ENCODE data around the gene TNPO3. TPM values are rescaled to one million over a fixed set of nuclear protein-coding genes. Genes with fewer than 3 reads are reported as not detected.

TNPO3 gene
- total RNA-seq, 2 experiments from 2014 or later, result 55.1 to 71.7 TPM

DNA sequence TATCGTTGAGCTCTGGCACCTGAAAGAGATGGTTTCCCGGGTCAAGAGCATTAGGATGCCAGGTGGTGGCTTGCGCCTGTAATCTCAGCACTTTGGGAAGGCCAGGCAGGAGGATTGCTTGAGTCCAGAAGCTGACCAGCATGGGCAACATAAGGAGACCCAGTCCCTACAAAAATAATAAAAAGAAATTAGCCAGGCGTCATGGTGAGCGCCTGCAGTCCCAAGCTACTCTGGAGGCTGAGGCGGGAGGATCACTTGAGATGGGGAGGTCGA is 138.3 kb downstream of the TNPO3 start:
- intact Hi-C loops (cut with micrococcal nuclease; ENCODE audit: unreplicated experiment), result no loop called here

DNA sequence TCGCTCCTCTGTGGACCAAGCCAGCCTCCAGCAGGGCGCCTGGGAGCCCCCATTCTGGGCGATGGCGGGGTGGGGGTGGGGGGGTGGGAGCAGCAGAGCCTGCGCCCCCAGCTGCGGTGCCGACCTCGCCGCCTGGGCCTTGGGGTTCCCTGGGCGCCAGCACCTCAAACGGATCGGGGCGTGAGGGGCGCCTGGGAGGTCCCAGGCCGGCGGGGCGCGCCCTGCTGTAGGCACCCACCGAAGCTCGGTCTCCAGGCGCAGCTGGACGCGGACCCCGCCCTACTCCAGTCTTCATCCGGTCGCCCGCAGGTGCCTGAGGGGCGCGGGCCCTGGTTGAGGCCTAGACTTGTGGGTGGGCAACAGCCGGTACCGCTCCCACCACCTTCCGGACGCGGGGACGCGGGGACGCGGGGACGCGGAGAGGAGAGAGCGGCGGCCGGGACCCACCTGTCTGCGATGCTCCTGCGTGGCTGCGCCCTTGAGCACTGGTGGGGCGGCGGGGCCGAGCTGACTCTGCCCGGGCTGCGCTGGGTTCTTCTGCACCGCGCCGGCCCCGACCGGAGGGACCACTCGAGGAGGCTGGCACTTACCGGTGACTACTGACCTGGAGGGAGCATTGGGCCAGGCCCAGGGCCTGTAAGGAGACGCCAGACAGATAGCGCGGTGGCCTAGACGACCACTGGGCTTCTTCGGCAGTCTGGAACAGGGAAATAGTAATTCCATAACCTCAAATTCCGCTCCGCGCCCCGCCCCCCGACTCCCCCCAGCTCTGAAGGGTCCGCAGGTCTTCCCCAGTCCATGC is 138.9 kb downstream of the TNPO3 start:
- H3K9me2 ChIP-seq (ENCODE audit: insufficient read depth, low read length), result no peaks in the 10 kb centered on the region
- ChIA-PET POLR2A (interaction anchor here (0.7 kb wide), 1 partner anchor 67 kb away, joined by 3 read pairs; no protein-coding TSS in a partner anchor), CTCF (ENCODE audit: unreplicated experiment) (no interaction called here)
- no peaks in the 10 kb centered on the region for H4K20me1 ChIP-seq (ENCODE audit: insufficient read depth, low read length)
- no peak overlapping the region for H3K27ac ChIP-seq (ENCODE audit: low read depth, low read length, poor library complexity, severe bottlenecking)
- BruUV-seq (replicated peaks), result no TSS peak
- H3K9me3 ChIP-seq (ENCODE audit: low read length), result no peaks in the 10 kb centered on the region
- TF ChIP-seq, protein P1, sequence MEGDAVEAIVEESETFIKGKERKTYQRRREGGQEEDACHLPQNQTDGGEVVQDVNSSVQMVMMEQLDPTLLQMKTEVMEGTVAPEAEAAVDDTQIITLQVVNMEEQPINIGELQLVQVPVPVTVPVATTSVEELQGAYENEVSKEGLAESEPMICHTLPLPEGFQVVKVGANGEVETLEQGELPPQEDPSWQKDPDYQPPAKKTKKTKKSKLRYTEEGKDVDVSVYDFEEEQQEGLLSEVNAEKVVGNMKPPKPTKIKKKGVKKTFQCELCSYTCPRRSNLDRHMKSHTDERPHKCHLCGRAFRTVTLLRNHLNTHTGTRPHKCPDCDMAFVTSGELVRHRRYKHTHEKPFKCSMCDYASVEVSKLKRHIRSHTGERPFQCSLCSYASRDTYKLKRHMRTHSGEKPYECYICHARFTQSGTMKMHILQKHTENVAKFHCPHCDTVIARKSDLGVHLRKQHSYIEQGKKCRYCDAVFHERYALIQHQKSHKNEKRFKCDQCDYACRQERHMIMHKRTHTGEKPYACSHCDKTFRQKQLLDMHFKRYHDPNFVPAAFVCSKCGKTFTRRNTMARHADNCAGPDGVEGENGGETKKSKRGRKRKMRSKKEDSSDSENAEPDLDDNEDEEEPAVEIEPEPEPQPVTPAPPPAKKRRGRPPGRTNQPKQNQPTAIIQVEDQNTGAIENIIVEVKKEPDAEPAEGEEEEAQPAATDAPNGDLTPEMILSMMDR (conservative IDR thresholded peaks at IDR 0.05; ENCODE audit: low read length), result no peak
- no peak for TF ChIP-seq EZH2phosphoT487 (IDR thresholded peaks at IDR 0.05; ENCODE audit: borderline replicate concordance, low read depth, low read length)
- H3K4me3 ChIP-seq (ENCODE audit: low read depth, low read length, poor library complexity, severe bottlenecking), result no peak overlapping the region
- H3K36me3 ChIP-seq (ENCODE audit: insufficient read depth, low read length), result no peaks in the 10 kb centered on the region
- H3K4me2 ChIP-seq (ENCODE audit: low read length), result no peak overlapping the region
- H2AFZ ChIP-seq (ENCODE audit: low read length), result no peak overlapping the region
- no peak for DNase-seq (ENCODE audit: low spot score)
- H3K4me1 ChIP-seq (ENCODE audit: insufficient read depth, low read length, poor library complexity, severe bottlenecking), result peaks cover 11% of the 10 kb centered on the region
- H3K79me2 ChIP-seq (ENCODE audit: insufficient read depth, low read depth, low read length), result no peaks in the 10 kb centered on the region
- intact Hi-C loops (cut with micrococcal nuclease; ENCODE audit: unreplicated experiment), result no loop called here

More for the DNA sequence above, 138.3 kb downstream of the TNPO3 start:
- ChIA-PET CTCF (ENCODE audit: unreplicated experiment) (no interaction called here), POLR2A (interaction anchor here (0.7 kb wide), 1 partner anchor 66 kb away, joined by 3 read pairs; no protein-coding TSS in a partner anchor)
- no peaks in the 10 kb centered on the region for H4K20me1 ChIP-seq (ENCODE audit: insufficient read depth, low read length)
- no peaks in the 10 kb centered on the region for H3K9me2 ChIP-seq (ENCODE audit: insufficient read depth, low read length)
- H3K4me3 ChIP-seq (ENCODE audit: low read depth, low read length, poor library complexity, severe bottlenecking), result no peak overlapping the region
- H3K4me2 ChIP-seq (ENCODE audit: low read length), result no peak overlapping the region
- no peaks in the 10 kb centered on the region for H3K79me2 ChIP-seq (ENCODE audit: insufficient read depth, low read depth, low read length)
- no peak for TF ChIP-seq EZH2phosphoT487 (IDR thresholded peaks at IDR 0.05; ENCODE audit: borderline replicate concordance, low read depth, low read length)
- TF ChIP-seq, protein P1 (conservative IDR thresholded peaks at IDR 0.05; ENCODE audit: low read length), result no peak
- no peak overlapping the region for H3K27ac ChIP-seq (ENCODE audit: low read depth, low read length, poor library complexity, severe bottlenecking)
- no peaks in the 10 kb centered on the region for H3K36me3 ChIP-seq (ENCODE audit: insufficient read depth, low read length)
- peaks cover 11% of the 10 kb centered on the region for H3K4me1 ChIP-seq (ENCODE audit: insufficient read depth, low read length, poor library complexity, severe bottlenecking)
- no peak overlapping the region for H2AFZ ChIP-seq (ENCODE audit: low read length)
- BruUV-seq (replicated peaks), result no TSS peak
- H3K9me3 ChIP-seq (ENCODE audit: low read length), result no peaks in the 10 kb centered on the region
- DNase-seq (ENCODE audit: low spot score), result no peak

DNA sequence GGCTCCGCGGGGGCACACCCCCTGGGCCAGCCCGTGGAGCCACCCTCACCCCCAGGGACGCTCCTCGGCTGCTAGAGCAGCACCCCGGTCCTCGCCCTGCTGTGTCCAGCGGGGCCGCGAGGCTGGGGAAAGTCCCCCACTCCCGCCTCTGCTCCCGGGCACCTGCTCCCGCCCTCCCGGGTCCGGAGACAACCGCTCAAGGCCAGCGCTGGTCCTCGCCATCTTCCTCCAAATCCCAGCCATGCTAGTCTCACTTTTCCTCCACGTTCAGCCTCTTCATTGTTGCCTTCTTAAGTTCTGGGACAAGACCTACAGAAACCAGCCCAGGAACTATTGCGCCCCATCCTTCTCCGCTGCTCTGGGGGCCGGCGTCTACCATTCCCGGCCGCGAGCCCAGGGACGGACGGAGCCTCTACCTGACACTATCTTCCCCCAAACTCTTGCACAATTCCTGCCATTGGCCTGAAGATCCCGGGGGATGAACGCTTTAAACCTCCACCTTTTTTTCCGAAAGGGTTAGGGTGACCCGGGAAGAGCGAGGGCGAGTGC is 139.6 kb downstream of the TNPO3 start:
- H2AFZ ChIP-seq (ENCODE audit: low read length), result no peak overlapping the region
- no TSS peak for BruUV-seq (replicated peaks)
- no peak for TF ChIP-seq EZH2phosphoT487 (IDR thresholded peaks at IDR 0.05; ENCODE audit: borderline replicate concordance, low read depth, low read length)
- TF ChIP-seq, protein P1 (conservative IDR thresholded peaks at IDR 0.05; ENCODE audit: low read length), result no peak
- H3K9me3 ChIP-seq (ENCODE audit: low read length), result no peaks in the 10 kb centered on the region
- intact Hi-C loops (cut with micrococcal nuclease; ENCODE audit: unreplicated experiment), result no loop called here
- H3K9me2 ChIP-seq (ENCODE audit: insufficient read depth, low read length), result no peaks in the 10 kb centered on the region
- H3K4me2 ChIP-seq (ENCODE audit: low read length), result no peak overlapping the region
- no peaks in the 10 kb centered on the region for H3K36me3 ChIP-seq (ENCODE audit: insufficient read depth, low read length)
- no peaks in the 10 kb centered on the region for H3K79me2 ChIP-seq (ENCODE audit: insufficient read depth, low read depth, low read length)
- CTCF ChIA-PET (ENCODE audit: unreplicated experiment), result no interaction called here
- H4K20me1 ChIP-seq (ENCODE audit: insufficient read depth, low read length), result no peaks in the 10 kb centered on the region
- H3K4me3 ChIP-seq (ENCODE audit: low read depth, low read length, poor library complexity, severe bottlenecking), result no peak overlapping the region
- peaks cover 11% of the 10 kb centered on the region for H3K4me1 ChIP-seq (ENCODE audit: insufficient read depth, low read length, poor library complexity, severe bottlenecking)
- DNase-seq (ENCODE audit: low spot score), result no peak
- POLR2A ChIA-PET, result no interaction called here
- H3K27ac ChIP-seq (ENCODE audit: low read depth, low read length, poor library complexity, severe bottlenecking), result no peak overlapping the region
